HG03135 (cell line): Measurements from ENCODE around the gene MALRD1.

ENCODE experiments used
- ATAC-seq: cut with Tn5 transposase; IDR thresholded peaks from one replicate; pipeline ENCODE4 v1.9.1; 2021; ENCODE audit warnings: mild to moderate bottlenecking, moderate library complexity; ENCODE audit not compliant: unreplicated experiment

Gene MALRD1

GRCh38 chr10:19048489-19048888 lies at the start of gene MALRD1:
MALRD1 (plus strand) TSS chr10:19048801; CDS start chr10:19048939, 138 bp downstream.
- no peak for ATAC-seq

- no peak for ATAC-seq
Observed at GRCh38 chr10:19003341-19003740, 45.3 kb upstream of the MALRD1 start.

- ATAC-seq = no peak
Observed at GRCh38 chr10:19012111-19012510, 36.5 kb upstream of the MALRD1 start.

- no peak for ATAC-seq
Observed at GRCh38 chr10:19014034-19014433, 34.6 kb upstream of the MALRD1 start.

- ATAC-seq = no peak
Observed at GRCh38 chr10:19014498-19014897, 34.1 kb upstream of the MALRD1 start.

GRCh38 chr10:19017116-19017890 lies 31.3 kb upstream of the MALRD1 start:
- no peak for ATAC-seq

GRCh38 chr10:19021162-19021561 lies 27.4 kb upstream of the MALRD1 start:
- ATAC-seq = no peak

- ATAC-seq = no peak
Observed at GRCh38 chr10:19024611-19025010, 24.0 kb upstream of the MALRD1 start.

- ATAC-seq = no peak
Observed at GRCh38 chr10:19031763-19032162, 16.8 kb upstream of the MALRD1 start.

- no peak for ATAC-seq
Observed at GRCh38 chr10:19033741-19034140, 14.9 kb upstream of the MALRD1 start.

GRCh38 chr10:19041171-19041570 lies 7.4 kb upstream of the MALRD1 start:
- ATAC-seq = no peak

GRCh38 chr10:19043431-19043830 lies 5.2 kb upstream of the MALRD1 start:
- no peak for ATAC-seq

- ATAC-seq = no peak
Observed at GRCh38 chr10:19046679-19047078, 1.9 kb upstream of the MALRD1 start.

GRCh38 chr10:19048891-19049290 lies 290 bp downstream of the MALRD1 start:
- no peak for ATAC-seq

GRCh38 chr10:19049567-19049966 lies 966 bp downstream of the MALRD1 start:
- no peak for ATAC-seq

GRCh38 chr10:19054289-19054835 lies 5.8 kb downstream of the MALRD1 start:
- no peak for ATAC-seq

GRCh38 chr10:19058046-19058445 lies 9.4 kb downstream of the MALRD1 start:
- ATAC-seq = no peak

GRCh38 chr10:19063986-19064385 lies 15.4 kb downstream of the MALRD1 start:
- ATAC-seq = no peak

GRCh38 chr10:19071946-19072345 lies 23.3 kb downstream of the MALRD1 start:
- no peak for ATAC-seq

GRCh38 chr10:19077276-19077675 lies 28.7 kb downstream of the MALRD1 start:
- ATAC-seq = no peak

- ATAC-seq = no peak
Observed at GRCh38 chr10:19096501-19097073, 48.0 kb downstream of the MALRD1 start.

- no peak for ATAC-seq
Observed at GRCh38 chr10:19097151-19097550, 48.5 kb downstream of the MALRD1 start.
